HEK293 (cell line): ENCODE measurements around the gene HYAL3.
A peak's percentile ranks its signal among the peaks of the same experiment; 100 is the strongest.
"Not testable (repeated sequence)": the region's sequence is repeated elsewhere in the genome, so short reads cannot be mapped to it uniquely, and the experiment has no call there.

Experiments used
- CTCF ChIA-PET: fragments of 350-600 bp; formaldehyde crosslinking; extraction: SDS; loops from one replicate; lab custom pipeline; 2021; ENCODE audit warnings: antibody characterized with exemption; lab: Yijun Ruan, JAX
- POLR2A ChIA-PET: fragments of 300-600 bp; formaldehyde crosslinking; extraction: SDS; loops from one replicate; lab custom pipeline; 2020; ENCODE audit warnings: antibody characterized with exemption, inconsistent platforms; lab: Yijun Ruan, JAX
- H3K27ac ChIP-seq: fragments of 200-500 bp; sonication (Bioruptor generic); 2 replicates; pipeline ENCODE4 v1.5.1; 2014; ENCODE audit warnings: low read depth, low read length, control low read depth, inconsistent platforms; ENCODE audit errors: extremely low read depth
- H3K36me3 ChIP-seq, 2 experiments: fragments of 200-500 bp in 1 of 2; sonication (Bioruptor generic) in 1 of 2; 1 replicate in 1 of 2; 2 replicates in 1 of 2; pipeline ENCODE4 v1.5.1; 2014 to 2017; ENCODE audit warnings: inconsistent platforms in 2 of 2, low read length in 2 of 2; ENCODE audit not compliant: control insufficient read depth in 2 of 2, insufficient read depth in 1 of 2
- H3K4me1 ChIP-seq: fragments of 200-500 bp; sonication (Bioruptor generic); 2 replicates; pipeline ENCODE4 v1.5.1; 2014; ENCODE audit warnings: mild to moderate bottlenecking, low read length, inconsistent platforms; ENCODE audit not compliant: control insufficient read depth, insufficient read depth
- H3K4me3 ChIP-seq: 2 replicates; pipeline ENCODE4 v1.5.1; 2011; ENCODE audit warnings: low read depth, mild to moderate bottlenecking, control low read depth, low read length, moderate library complexity
- H3K9me3 ChIP-seq: fragments of 200-500 bp; sonication (Bioruptor generic); 2 replicates; pipeline ENCODE4 v1.5.1; 2014; ENCODE audit warnings: low read depth, low read length, inconsistent platforms; ENCODE audit not compliant: control insufficient read depth, insufficient read depth
- EGR2 ChIP-seq: fragments of 450-650 bp; formaldehyde crosslinking; IDR thresholded peaks from 2 replicates; pipeline ENCODE4 v1.5.1; 2016; ENCODE audit warnings: low read depth, missing biosample characterization, missing genetic modification characterization
- HOXC10 ChIP-seq: sonication (generic); formaldehyde crosslinking; IDR thresholded peaks from 2 replicates; pipeline ENCODE4 v1.8.1; 2023; ENCODE audit warnings: mild to moderate bottlenecking, missing genetic modification reagents
- KLF10 ChIP-seq: fragments of 450-650 bp; IDR thresholded peaks from 2 replicates; pipeline ENCODE4 v1.5.1; 2018; ENCODE audit warnings: missing biosample characterization, mild to moderate bottlenecking, missing genetic modification characterization
- KLF16 ChIP-seq: fragments of 450-650 bp; formaldehyde crosslinking; IDR thresholded peaks from 2 replicates; pipeline ENCODE4 v1.5.1; 2017; ENCODE audit warnings: missing biosample characterization, missing genetic modification characterization
- ZBTB17 ChIP-seq: fragments of 450-650 bp; formaldehyde crosslinking; IDR thresholded peaks from 2 replicates; pipeline ENCODE4 v1.5.1; 2016; ENCODE audit warnings: missing biosample characterization, missing genetic modification characterization
- ZBTB20 ChIP-seq: fragments of 450-650 bp; formaldehyde crosslinking; IDR thresholded peaks from 2 replicates; pipeline ENCODE4 v1.5.1; 2016; ENCODE audit warnings: missing biosample characterization, missing genetic modification characterization
- ZBTB8A ChIP-seq: fragments of 450-650 bp; formaldehyde crosslinking; IDR thresholded peaks from 2 replicates; pipeline ENCODE4 v1.5.1; 2016; ENCODE audit warnings: missing biosample characterization, missing genetic modification characterization
- ZNF16 ChIP-seq: fragments of 450-650 bp; formaldehyde crosslinking; IDR thresholded peaks from 2 replicates; pipeline ENCODE4 v1.5.1; 2016; ENCODE audit warnings: low read depth, missing biosample characterization, missing genetic modification characterization
- ZNF248 ChIP-seq: fragments of 450-650 bp; formaldehyde crosslinking; IDR thresholded peaks from 2 replicates; pipeline ENCODE4 v1.5.1; 2017; ENCODE audit warnings: missing biosample characterization, missing genetic modification characterization
- ZNF335 ChIP-seq: fragments of 450-650 bp; formaldehyde crosslinking; conservative IDR thresholded peaks from 2 replicates; pipeline ENCODE4 v1.5.1; 2016; ENCODE audit warnings: missing biosample characterization, missing genetic modification characterization
- ZNF391 ChIP-seq: fragments of 450-650 bp; formaldehyde crosslinking; IDR thresholded peaks from 2 replicates; pipeline ENCODE4 v1.5.1; 2016; ENCODE audit warnings: low read depth, missing biosample characterization, missing genetic modification characterization, borderline replicate concordance
- ZNF585B ChIP-seq: fragments of 450-650 bp; formaldehyde crosslinking; IDR thresholded peaks from 2 replicates; pipeline ENCODE4 v1.5.1; 2016; ENCODE audit warnings: missing biosample characterization, missing genetic modification characterization
- ZNF629 ChIP-seq: fragments of 450-650 bp; formaldehyde crosslinking; IDR thresholded peaks from 2 replicates; pipeline ENCODE4 v1.5.1; 2017; ENCODE audit warnings: missing biosample characterization, missing genetic modification characterization
- ZSCAN23 ChIP-seq: fragments of 450-650 bp; formaldehyde crosslinking; IDR thresholded peaks from 2 replicates; pipeline ENCODE4 v1.5.1; 2016; ENCODE audit warnings: missing biosample characterization, missing genetic modification characterization
- TF ChIP-seq, protein P1 (sequence below): fragments of 450-650 bp; formaldehyde crosslinking; IDR thresholded peaks from 2 replicates; pipeline ENCODE4 v1.5.1; 2016; ENCODE audit warnings: missing biosample characterization, missing genetic modification characterization
- TF ChIP-seq, protein P2 (sequence below): fragments of 450-650 bp; formaldehyde crosslinking; IDR thresholded peaks from 2 replicates; pipeline ENCODE4 v1.5.1; 2016; ENCODE audit warnings: missing biosample characterization, missing genetic modification characterization
- TF ChIP-seq, protein P3 (sequence below): fragments of 450-650 bp; formaldehyde crosslinking; IDR thresholded peaks from 2 replicates; pipeline ENCODE4 v1.5.1; 2016; ENCODE audit warnings: missing biosample characterization, missing genetic modification characterization
- TF ChIP-seq, protein P4 (sequence below): fragments of 450-650 bp; formaldehyde crosslinking; IDR thresholded peaks from 2 replicates; pipeline ENCODE4 v1.5.1; 2016; ENCODE audit warnings: missing biosample characterization, missing genetic modification characterization
- TF ChIP-seq, protein P5 (sequence below): fragments of 450-650 bp; formaldehyde crosslinking; IDR thresholded peaks from 2 replicates; pipeline ENCODE4 v1.5.1; 2017; ENCODE audit warnings: missing biosample characterization, mild to moderate bottlenecking, missing genetic modification characterization, moderate library complexity

Gene HYAL3

DNA sequence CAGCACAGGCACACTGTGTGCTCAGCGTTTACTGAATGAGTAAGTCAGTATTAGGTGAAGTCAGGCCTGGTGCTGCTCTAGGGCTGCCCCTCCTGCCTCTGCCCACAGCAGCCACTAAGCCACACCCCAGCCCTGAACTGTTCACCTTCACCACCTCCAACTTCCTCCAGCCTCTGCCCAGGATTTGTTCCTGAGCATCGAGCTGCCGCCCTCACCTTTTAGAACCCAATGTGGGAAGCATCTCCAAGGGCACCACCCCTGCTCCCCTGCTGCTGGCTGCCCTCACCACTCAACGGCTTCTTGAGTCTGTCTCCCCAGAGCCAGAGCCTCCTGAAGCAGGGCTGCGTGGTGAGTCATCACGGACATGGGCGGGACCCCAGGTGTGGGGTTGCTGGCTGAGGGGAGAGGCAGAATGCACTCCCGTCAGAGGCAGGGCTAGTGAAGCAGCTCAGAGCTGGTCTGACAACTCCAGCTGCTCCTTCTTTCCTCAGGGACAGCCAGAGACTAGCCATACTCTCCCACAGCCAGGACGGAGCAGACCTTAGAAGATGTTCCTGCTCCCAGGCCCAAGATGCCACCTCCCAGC is 17.5 kb upstream of the HYAL3 start (continued):
- TF ChIP-seq, protein P1, sequence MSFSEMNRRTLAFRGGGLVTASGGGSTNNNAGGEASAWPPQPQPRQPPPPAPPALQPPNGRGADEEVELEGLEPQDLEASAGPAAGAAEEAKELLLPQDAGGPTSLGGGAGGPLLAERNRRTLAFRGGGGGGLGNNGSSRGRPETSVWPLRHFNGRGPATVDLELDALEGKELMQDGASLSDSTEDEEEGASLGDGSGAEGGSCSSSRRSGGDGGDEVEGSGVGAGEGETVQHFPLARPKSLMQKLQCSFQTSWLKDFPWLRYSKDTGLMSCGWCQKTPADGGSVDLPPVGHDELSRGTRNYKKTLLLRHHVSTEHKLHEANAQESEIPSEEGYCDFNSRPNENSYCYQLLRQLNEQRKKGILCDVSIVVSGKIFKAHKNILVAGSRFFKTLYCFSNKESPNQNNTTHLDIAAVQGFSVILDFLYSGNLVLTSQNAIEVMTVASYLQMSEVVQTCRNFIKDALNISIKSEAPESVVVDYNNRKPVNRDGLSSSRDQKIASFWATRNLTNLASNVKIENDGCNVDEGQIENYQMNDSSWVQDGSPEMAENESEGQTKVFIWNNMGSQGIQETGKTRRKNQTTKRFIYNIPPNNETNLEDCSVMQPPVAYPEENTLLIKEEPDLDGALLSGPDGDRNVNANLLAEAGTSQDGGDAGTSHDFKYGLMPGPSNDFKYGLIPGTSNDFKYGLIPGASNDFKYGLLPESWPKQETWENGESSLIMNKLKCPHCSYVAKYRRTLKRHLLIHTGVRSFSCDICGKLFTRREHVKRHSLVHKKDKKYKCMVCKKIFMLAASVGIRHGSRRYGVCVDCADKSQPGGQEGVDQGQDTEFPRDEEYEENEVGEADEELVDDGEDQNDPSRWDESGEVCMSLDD: 0 out of 2 replicates have a peak, but pooled peaks have one; percentile 27
- TF ChIP-seq ZNF629 (tag by site-specific recombination) (0 out of 2 replicates have a peak, but pooled peaks have one; percentile 36), ZNF335 (tag by site-specific recombination) (peak; percentile 56; the same call in 1 of the 2 replicates), EGR2 (peak; percentile 94), ZBTB20 (tag by site-specific recombination) (peak; percentile 53; the same call in 1 of the 2 replicates), KLF10 (tag by site-specific recombination) (no peak), ZNF391 (tag by site-specific recombination) (0 out of 2 replicates have a peak, but pooled peaks have one; percentile 18), ZBTB17 (tag by site-specific recombination) (peak; percentile 76)
- TF ChIP-seq, protein P2, sequence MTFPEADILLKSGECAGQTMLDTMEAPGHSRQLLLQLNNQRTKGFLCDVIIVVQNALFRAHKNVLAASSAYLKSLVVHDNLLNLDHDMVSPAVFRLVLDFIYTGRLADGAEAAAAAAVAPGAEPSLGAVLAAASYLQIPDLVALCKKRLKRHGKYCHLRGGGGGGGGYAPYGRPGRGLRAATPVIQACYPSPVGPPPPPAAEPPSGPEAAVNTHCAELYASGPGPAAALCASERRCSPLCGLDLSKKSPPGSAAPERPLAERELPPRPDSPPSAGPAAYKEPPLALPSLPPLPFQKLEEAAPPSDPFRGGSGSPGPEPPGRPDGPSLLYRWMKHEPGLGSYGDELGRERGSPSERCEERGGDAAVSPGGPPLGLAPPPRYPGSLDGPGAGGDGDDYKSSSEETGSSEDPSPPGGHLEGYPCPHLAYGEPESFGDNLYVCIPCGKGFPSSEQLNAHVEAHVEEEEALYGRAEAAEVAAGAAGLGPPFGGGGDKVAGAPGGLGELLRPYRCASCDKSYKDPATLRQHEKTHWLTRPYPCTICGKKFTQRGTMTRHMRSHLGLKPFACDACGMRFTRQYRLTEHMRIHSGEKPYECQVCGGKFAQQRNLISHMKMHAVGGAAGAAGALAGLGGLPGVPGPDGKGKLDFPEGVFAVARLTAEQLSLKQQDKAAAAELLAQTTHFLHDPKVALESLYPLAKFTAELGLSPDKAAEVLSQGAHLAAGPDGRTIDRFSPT (tag by site-specific recombination): peak; percentile 54; the same call in 1 of the 2 replicates
- TF ChIP-seq, protein P3, sequence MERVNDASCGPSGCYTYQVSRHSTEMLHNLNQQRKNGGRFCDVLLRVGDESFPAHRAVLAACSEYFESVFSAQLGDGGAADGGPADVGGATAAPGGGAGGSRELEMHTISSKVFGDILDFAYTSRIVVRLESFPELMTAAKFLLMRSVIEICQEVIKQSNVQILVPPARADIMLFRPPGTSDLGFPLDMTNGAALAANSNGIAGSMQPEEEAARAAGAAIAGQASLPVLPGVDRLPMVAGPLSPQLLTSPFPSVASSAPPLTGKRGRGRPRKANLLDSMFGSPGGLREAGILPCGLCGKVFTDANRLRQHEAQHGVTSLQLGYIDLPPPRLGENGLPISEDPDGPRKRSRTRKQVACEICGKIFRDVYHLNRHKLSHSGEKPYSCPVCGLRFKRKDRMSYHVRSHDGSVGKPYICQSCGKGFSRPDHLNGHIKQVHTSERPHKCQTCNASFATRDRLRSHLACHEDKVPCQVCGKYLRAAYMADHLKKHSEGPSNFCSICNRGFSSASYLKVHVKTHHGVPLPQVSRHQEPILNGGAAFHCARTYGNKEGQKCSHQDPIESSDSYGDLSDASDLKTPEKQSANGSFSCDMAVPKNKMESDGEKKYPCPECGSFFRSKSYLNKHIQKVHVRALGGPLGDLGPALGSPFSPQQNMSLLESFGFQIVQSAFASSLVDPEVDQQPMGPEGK (tag by site-specific recombination): peak; percentile 85
- TF ChIP-seq, protein P4, sequence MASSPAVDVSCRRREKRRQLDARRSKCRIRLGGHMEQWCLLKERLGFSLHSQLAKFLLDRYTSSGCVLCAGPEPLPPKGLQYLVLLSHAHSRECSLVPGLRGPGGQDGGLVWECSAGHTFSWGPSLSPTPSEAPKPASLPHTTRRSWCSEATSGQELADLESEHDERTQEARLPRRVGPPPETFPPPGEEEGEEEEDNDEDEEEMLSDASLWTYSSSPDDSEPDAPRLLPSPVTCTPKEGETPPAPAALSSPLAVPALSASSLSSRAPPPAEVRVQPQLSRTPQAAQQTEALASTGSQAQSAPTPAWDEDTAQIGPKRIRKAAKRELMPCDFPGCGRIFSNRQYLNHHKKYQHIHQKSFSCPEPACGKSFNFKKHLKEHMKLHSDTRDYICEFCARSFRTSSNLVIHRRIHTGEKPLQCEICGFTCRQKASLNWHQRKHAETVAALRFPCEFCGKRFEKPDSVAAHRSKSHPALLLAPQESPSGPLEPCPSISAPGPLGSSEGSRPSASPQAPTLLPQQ (tag by site-specific recombination): peak; percentile 27; the same call in 1 of the 2 replicates

DNA sequence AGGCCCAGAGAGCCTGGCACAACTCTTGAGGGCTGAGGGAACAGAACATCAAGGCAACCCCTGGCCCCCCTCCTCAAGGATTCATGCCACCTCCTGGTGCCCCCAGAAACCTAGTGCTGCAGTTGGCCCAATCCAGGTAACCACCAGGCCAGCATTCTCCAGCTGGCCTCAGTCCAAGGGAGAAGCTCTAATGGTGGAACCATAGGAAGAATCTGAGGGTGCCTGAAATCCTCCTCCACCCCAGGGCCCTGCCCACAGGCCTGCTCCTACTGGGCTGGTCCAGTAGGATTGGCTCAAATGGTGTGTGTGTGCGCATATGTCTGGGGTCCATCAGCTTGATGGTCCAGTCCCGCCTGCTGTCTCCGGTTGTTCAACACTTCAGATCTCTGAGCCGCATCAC is 15.6 kb upstream of the HYAL3 start:
- ChIA-PET POLR2A (interaction anchor here (2.2 kb wide), 1 partner anchor 23 kb away, joined by 5 read pairs; no protein-coding TSS in a partner anchor), CTCF (no interaction called here)
- no peak overlapping the region for H3K27ac ChIP-seq
- no peak for TF ChIP-seq ZNF16 (tag by site-specific recombination)
- H3K4me3 ChIP-seq: no peak overlapping the region
- H3K9me3 ChIP-seq: no peaks in the 10 kb centered on the region
- peaks cover 7% of the 10 kb centered on the region; the same call in 1 of the 2 replicates for H3K4me1 ChIP-seq
- peaks cover 0 to 34% of the 10 kb centered on the region in 2 experiments; a peak in 1 of 3 replicates for H3K36me3 ChIP-seq

DNA sequence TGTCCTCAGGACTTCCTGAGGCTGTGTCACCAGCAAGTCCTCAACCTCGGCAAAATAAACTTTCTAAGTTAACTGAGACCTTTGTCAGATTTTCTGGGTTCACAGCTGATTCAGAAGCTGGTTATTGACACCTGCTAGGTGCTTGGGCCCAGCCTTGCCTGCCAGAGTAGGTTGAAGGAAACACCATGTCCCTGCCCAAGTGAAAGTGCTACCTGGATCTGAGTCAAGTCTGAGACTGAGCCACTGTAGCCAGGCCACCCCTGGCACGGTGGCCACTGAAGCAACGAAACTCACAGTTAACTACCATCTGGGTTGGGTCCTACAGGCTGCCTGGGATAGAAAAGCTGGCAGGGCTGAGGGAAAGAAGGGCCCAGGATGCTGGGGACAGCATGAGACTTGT is 15.1 kb upstream of the HYAL3 start:
- H3K4me1 ChIP-seq: peaks cover 7% of the 10 kb centered on the region; the same call in 1 of the 2 replicates
- no peak for TF ChIP-seq KLF16
- no peak for TF ChIP-seq ZNF248 (tag by site-specific recombination)
- TF ChIP-seq ZNF585B (tag by site-specific recombination): no peak
- no peak for TF ChIP-seq ZBTB8A (tag by site-specific recombination)
- no peak for TF ChIP-seq ZSCAN23 (tag by site-specific recombination)
- no peak for TF ChIP-seq HOXC10 (CRISPR knock-in tag)
- TF ChIP-seq, protein P5, sequence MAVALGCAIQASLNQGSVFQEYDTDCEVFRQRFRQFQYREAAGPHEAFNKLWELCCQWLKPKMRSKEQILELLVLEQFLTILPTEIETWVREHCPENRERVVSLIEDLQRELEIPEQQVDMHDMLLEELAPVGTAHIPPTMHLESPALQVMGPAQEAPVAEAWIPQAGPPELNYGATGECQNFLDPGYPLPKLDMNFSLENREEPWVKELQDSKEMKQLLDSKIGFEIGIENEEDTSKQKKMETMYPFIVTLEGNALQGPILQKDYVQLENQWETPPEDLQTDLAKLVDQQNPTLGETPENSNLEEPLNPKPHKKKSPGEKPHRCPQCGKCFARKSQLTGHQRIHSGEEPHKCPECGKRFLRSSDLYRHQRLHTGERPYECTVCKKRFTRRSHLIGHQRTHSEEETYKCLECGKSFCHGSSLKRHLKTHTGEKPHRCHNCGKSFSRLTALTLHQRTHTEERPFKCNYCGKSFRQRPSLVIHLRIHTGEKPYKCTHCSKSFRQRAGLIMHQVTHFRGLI: no peak
- TF ChIP-seq, all 188 proteins: peak for 0
- ChIA-PET POLR2A (interaction anchor here (0.6 to 2.2 kb wide), 2 partner anchors 23 to 1066 kb away, joined by 3 to 5 read pairs; no protein-coding TSS in a partner anchor), CTCF (interaction anchor here (0.6 kb wide), 1 partner anchor 133 kb away, joined by 4 read pairs; no protein-coding TSS in a partner anchor)
- Histone ChIP-seq H3K4me3 (no peak overlapping the region), H3K27ac (no peak overlapping the region), H3K36me3 (peaks cover 0 to 30% of the 10 kb centered on the region in 2 experiments; a peak in 1 of 3 replicates), H3K9me3 (no peaks in the 10 kb centered on the region)

DNA sequence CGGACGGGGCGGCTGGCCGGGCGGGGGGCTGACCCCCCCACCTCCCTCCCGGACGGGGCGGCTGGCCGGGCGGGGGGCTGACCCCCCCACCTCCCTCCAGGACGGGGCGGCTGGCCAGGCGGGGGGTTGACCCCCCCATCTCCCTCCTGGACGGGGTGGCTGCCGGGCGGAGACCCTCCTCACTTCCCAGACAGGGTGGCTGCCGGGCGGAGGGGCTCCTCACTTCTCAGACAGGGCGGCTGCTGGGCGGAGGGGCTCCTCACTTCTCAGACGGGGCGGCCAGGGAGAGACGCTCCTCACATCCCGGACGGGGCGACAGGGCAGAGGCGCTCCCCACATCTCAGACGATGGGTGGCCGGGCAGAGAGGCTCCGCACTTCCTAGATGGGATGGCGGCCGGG is 12.8 kb upstream of the HYAL3 start:
- CTCF ChIA-PET, POLR2A ChIA-PET, H3K36me3 ChIP-seq, H3K4me1 ChIP-seq, H3K27ac ChIP-seq, H3K4me3 ChIP-seq, H3K9me3 ChIP-seq: not testable (repeated sequence)
